ENCODE data around the gene PACRG.

PACRG gene

GRCh38 chr6:163254341-163254835 lies 526.6 kb downstream of the PACRG start:
- DNase-seq: no peak

- DNase-seq: no peak
Measured at GRCh38 chr6:163255265-163255664, 527.5 kb downstream of the PACRG start.

- no peak for DNase-seq
Measured at GRCh38 chr6:163259689-163260088, 531.9 kb downstream of the PACRG start.

- DNase-seq: no peak
Measured at GRCh38 chr6:163260111-163260895, 532.5 kb downstream of the PACRG start.

- DNase-seq: no peak
Measured at GRCh38 chr6:163260911-163261310, 533.1 kb downstream of the PACRG start.

- DNase-seq: no peak
Measured at GRCh38 chr6:163261361-163261760, 533.6 kb downstream of the PACRG start.

GRCh38 chr6:163262080-163262479 lies 534.3 kb downstream of the PACRG start:
- no peak for DNase-seq

- no peak for DNase-seq
Measured at GRCh38 chr6:163263196-163263595, 535.4 kb downstream of the PACRG start.

GRCh38 chr6:163263998-163264661 lies 536.4 kb downstream of the PACRG start:
- no peak for DNase-seq

GRCh38 chr6:163264662-163265035 lies 536.9 kb downstream of the PACRG start:
- no peak for DNase-seq

GRCh38 chr6:163281634-163282033 lies 553.9 kb downstream of the PACRG start:
- no peak for DNase-seq

GRCh38 chr6:163282672-163283071 lies 554.9 kb downstream of the PACRG start:
- no peak for DNase-seq

GRCh38 chr6:163284151-163284550 lies 556.4 kb downstream of the PACRG start:
- no peak for DNase-seq

- no peak for DNase-seq
Measured at GRCh38 chr6:163285691-163286090, 557.9 kb downstream of the PACRG start.

GRCh38 chr6:163287626-163288025 lies 559.9 kb downstream of the PACRG start:
- DNase-seq: no peak

GRCh38 chr6:163288066-163288465 lies 560.3 kb downstream of the PACRG start:
- DNase-seq: no peak

GRCh38 chr6:163288915-163289314 lies 561.1 kb downstream of the PACRG start:
- DNase-seq: no peak

- DNase-seq: no peak
Measured at GRCh38 chr6:163289447-163289846, 561.7 kb downstream of the PACRG start.

- DNase-seq: no peak
Measured at GRCh38 chr6:163290545-163291274, 562.9 kb downstream of the PACRG start.

- DNase-seq: no peak
Measured at GRCh38 chr6:163291622-163292021, 563.8 kb downstream of the PACRG start.

- no peak for DNase-seq
Measured at GRCh38 chr6:163293286-163293685, 565.5 kb downstream of the PACRG start.

- DNase-seq: no peak
Measured at GRCh38 chr6:163294734-163295133, 567.0 kb downstream of the PACRG start.

GRCh38 chr6:163296835-163297519 lies 569.2 kb downstream of the PACRG start:
- no peak for DNase-seq
